Transverse colon (tissue), 4 donors: ENCODE results near the gene PUM1. TPM values are rescaled to one million over a fixed set of nuclear protein-coding genes. Genes with fewer than 3 reads are reported as not detected.
A peak's percentile ranks its signal among the peaks of the same experiment; 100 is the strongest.
"Not testable (repeated sequence)": the region's sequence is repeated elsewhere in the genome, so short reads cannot be mapped to it uniquely, and the experiment has no call there.

Experiments used
- DNase-seq: peaks from one replicate; pipeline ENCODE4 v3.0.0-alpha.2; 2019
- H3K27ac ChIP-seq, 4 donors: fragments of 200-600 bp; sonication (generic); 2 replicates each; pipeline ENCODE4 v1.5.1; 2016 to 2018; ENCODE audit warnings: inconsistent platforms in 4 of 4
- H3K27me3 ChIP-seq: fragments of 200-600 bp; sonication (generic); 2 replicates; pipeline ENCODE4 v1.5.1; 2017; ENCODE audit warnings: inconsistent platforms
- H3K36me3 ChIP-seq, 4 donors: fragments of 200-600 bp; sonication (generic); 2 replicates each; pipeline ENCODE4 v1.5.1; 2017 to 2019; ENCODE audit warnings: inconsistent platforms in 4 of 4
- H3K4me1 ChIP-seq, 4 donors: fragments of 200-600 bp; sonication (generic); 2 replicates each; pipeline ENCODE4 v1.5.1; 2017 to 2020; ENCODE audit warnings: inconsistent platforms in 4 of 4
- H3K4me3 ChIP-seq, 4 donors: fragments of 200-600 bp; sonication (generic); 1 replicate in 1 of 4; 2 replicates in 3 of 4; pipeline versions ENCODE4 v1.5.1 to v1.6.1; 2017 to 2019; ENCODE audit warnings: inconsistent platforms in 4 of 4
- H3K9me3 ChIP-seq, 2 donors: fragments of 200-600 bp; sonication (generic); 2 replicates each; pipeline ENCODE4 v1.5.1; 2017 to 2019; ENCODE audit warnings: inconsistent platforms in 2 of 2
- CTCF ChIP-seq, 5 experiments: fragments of 200-600 bp in 3 of 5; fragments of 450-650 bp in 2 of 5; sonication (generic) in 3 of 5; IDR thresholded peaks; 1 replicate in 2 of 5; 2 replicates in 3 of 5; pipeline ENCODE4 v1.5.1; 2016 to 2017; ENCODE audit warnings: antibody characterized with exemption in 5 of 5, inconsistent platforms in 3 of 5, mild to moderate bottlenecking in 2 of 5, moderate library complexity in 1 of 5
- EP300 ChIP-seq: sonication (generic); formaldehyde crosslinking; IDR thresholded peaks from one replicate; pipeline ENCODE4 v1.6.1; 2017; ENCODE audit warnings: antibody characterized with exemption, low read depth
- POLR2A ChIP-seq: fragments of 450-650 bp; IDR thresholded peaks from one replicate; pipeline ENCODE4 v1.6.1; 2016; ENCODE audit warnings: antibody characterized with exemption, mild to moderate bottlenecking, moderate library complexity
- POLR2AphosphoS5 ChIP-seq, 3 donors: sonication (generic); formaldehyde crosslinking; IDR thresholded peaks; one replicate each; pipeline ENCODE4 v1.6.1; 2016; ENCODE audit warnings: antibody characterized with exemption in 3 of 3
- WGBS, 2 donors: methylation state at CpG; one replicate each; pipeline ENCODE4 v1.1.5; 2018; ENCODE audit warnings: low coverage in 1 of 2; 5-methylcytosine and 5-hydroxymethylcytosine counted together
- in situ Hi-C, 4 donors: fragments of 200-750 bp; cut with MboI; loops; one replicate each; pipeline versions ENCODE4 v1.15.0 to v1.15.1; 2017; ENCODE audit warnings: low sequenced_read_pairs in 3 of 4, low pct_ligation_motif_present in 1 of 4, low pct_unique_long_range_greater_than_20kb in 1 of 4
- intact Hi-C: fragments of 100-400 bp; cut with DNase I; formaldehyde crosslinking; loops from one replicate; pipeline ENCODE4 v1.15.1; 2023; ENCODE audit warnings: low total_unique reads
- total RNA-seq, 4 donors: library from RNA; depleted of rRNA; stranded (reverse); fragments of >200 nt; gene quantifications; one replicate each; pipeline ENCODE4 v1.1.0, GENCODE V29; 2016

Gene PUM1
- total RNA-seq, 4 donors from 2014 or later, result 73.6 to 201 (median 78.5) TPM

DNA sequence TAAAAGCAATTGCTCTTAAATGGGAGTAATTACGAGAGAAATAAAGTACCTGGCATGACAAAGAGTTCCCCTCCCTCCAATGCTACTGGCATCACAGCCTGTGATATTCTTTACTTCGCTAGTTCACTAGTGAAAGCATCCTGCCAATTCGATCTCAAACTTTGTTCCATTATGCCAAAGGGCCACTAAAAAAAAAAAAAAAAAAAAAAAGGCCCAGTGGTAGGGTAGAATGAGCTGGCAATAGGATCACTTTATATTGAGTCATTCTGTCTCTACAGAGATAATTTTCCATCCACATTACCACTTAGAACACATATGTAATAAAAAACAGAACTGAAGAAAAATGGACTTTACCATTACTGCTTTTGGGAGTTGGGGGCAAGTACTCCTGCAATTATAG, 11.2 kb downstream of the PUM1 start:
- in situ Hi-C loops, result no loop called here
- TF ChIP-seq POLR2A (no peak), EP300 (no peak), CTCF (IDR thresholded peaks at IDR 0.05) (no peak), POLR2AphosphoS5 (IDR thresholded peaks at IDR 0.05) (no peak)
- Histone ChIP-seq H3K27me3 (no peaks in the 10 kb centered on the region), H3K36me3 (peaks cover 0 to 16% (median 5%) of the 10 kb centered on the region in 4 donors), H3K4me3 (no peak overlapping the region), H3K9me3 (no peaks in the 10 kb centered on the region), H3K4me1 (peaks cover 13 to 84% (median 26%) of the 10 kb centered on the region in 4 donors), H3K27ac (peak overlapping the region in 1 of 4 donors; percentile 16)
- 56 to 58% methylated on average over 3 of the region's 3 CpGs for WGBS, 2 donors
- DNase-seq, result no peak
- intact Hi-C loops, result no loop called here

DNA sequence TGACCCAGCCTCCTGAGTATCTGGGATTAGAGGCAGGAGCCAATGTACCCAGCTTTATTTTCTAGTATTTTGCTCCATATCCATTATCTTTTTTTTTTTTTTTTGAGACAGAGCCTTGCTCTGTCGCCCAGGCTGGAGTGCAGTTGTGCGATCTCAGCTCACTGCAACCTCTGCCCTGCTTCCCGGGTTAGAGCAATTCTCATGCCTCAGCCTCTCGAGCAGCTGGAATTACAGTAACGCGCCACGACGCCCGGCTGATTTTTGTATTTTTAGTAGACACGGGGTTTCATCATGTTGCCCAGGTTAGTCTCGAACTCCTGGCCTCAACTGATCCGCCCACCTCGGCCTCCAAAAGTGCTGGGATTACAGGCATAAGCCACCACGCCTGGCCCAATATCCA, 12.9 kb downstream of the PUM1 start:
- H3K27me3 ChIP-seq, H3K4me3 ChIP-seq, in situ Hi-C loops, intact Hi-C loops, DNase-seq, H3K9me3 ChIP-seq, H3K36me3 ChIP-seq: not testable (repeated sequence)
- Histone ChIP-seq H3K27ac (peak overlapping the region in 1 of 4 donors; percentile 9), H3K4me1 (peaks cover 13 to 76% (median 26%) of the 10 kb centered on the region in 4 donors)
- 85 to 93% methylated on average over 2 to 14 of the region's 14 CpGs for WGBS, 2 donors

DNA sequence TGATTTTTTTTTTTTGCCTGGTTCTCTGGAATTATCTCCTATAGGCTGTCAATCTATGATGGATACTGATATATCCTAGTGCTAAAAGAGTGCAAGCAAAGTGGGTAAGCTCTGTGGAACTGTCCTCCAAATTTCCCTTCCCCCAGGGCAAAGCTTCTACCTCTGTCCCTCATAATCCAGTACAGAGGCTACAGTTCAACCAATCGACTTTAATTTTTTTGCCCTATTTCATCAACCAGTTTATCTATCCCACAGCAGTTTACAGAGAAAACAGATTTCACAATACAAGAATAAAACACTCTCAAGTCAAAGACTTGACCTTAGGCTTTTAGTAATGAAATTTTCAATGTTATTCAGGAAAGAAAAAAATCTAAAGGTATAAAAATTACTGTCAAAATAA, 13.9 kb downstream of the PUM1 start:
- H3K4me1 ChIP-seq, result peaks cover 13 to 71% (median 22%) of the 10 kb centered on the region in 4 donors
- H3K4me3 ChIP-seq, result no peak overlapping the region
- no peaks in the 10 kb centered on the region for H3K9me3 ChIP-seq
- intact Hi-C loops (no loop called here), in situ Hi-C loops (no loop called here)
- no peak for TF ChIP-seq EP300
- no peak for TF ChIP-seq CTCF (IDR thresholded peaks at IDR 0.05)
- no peak for TF ChIP-seq POLR2AphosphoS5 (IDR thresholded peaks at IDR 0.05)
- no peak for TF ChIP-seq POLR2A
- DNase-seq, result no peak
- H3K27ac ChIP-seq, result no peak overlapping the region
- no peaks in the 10 kb centered on the region for H3K27me3 ChIP-seq
- no peaks in the 10 kb centered on the region for H3K36me3 ChIP-seq
- 46 to 73% methylated on average over 1 of the region's 1 CpG for WGBS, 2 donors

DNA sequence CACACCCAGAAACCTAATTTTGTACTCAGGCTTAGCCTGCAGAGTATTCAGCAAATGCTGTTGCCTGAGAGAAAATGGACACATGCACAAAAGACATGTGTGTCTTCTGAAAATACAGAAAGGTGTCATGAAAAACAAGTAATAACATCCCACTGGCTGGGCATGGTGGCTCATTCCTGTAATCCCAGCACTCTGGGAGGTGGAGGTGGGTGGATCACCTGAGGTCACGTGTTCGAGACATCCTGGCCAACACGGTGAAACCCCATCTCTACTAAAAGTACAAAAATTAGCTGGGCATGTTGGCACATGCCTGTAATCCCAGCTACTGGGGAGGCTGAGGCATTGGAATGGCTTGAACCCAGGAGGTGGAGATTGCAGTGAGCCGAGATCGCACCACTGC, 18.0 kb downstream of the PUM1 start:
- Histone ChIP-seq H3K4me1 (peaks cover 0 to 44% (median 9%) of the 10 kb centered on the region in 4 donors), H3K36me3 (peaks cover 0 to 13% (median 2%) of the 10 kb centered on the region in 4 donors)
- H3K27me3 ChIP-seq, H3K9me3 ChIP-seq, DNase-seq, H3K4me3 ChIP-seq, intact Hi-C loops, in situ Hi-C loops, H3K27ac ChIP-seq: not testable (repeated sequence)
- 67 to 89% methylated on average over 3 to 5 of the region's 5 CpGs for WGBS, 2 donors

DNA sequence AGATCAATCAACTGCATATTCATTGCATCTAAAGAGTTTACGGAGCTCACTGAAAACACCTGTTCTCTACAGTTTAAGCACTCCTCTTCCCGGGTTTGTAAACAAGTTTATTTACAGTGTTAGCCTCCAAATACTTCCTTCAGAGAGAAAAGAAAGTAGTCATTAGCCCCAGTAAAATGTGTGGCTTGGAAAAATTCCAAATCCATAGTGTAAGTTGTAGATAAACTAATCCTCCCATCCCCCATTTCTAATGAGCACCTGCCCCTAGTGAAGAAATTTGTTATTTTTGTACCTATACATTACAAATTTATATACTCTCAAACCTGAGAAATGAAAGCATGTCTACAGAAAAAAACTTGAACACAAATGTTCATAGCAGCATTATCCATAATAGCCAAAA, 21.9 kb downstream of the PUM1 start:
- Histone ChIP-seq H3K27me3 (no peaks in the 10 kb centered on the region), H3K9me3 (no peaks in the 10 kb centered on the region), H3K27ac (no peak overlapping the region), H3K4me1 (peaks cover 0 to 48% (median 12%) of the 10 kb centered on the region in 4 donors), H3K4me3 (no peak overlapping the region), H3K36me3 (peaks cover 0 to 17% (median 2%) of the 10 kb centered on the region in 4 donors)
- TF ChIP-seq CTCF (IDR thresholded peaks at IDR 0.05), result no peak
- TF ChIP-seq EP300, result no peak
- TF ChIP-seq POLR2A, result no peak
- TF ChIP-seq POLR2AphosphoS5 (IDR thresholded peaks at IDR 0.05), result no peak
- in situ Hi-C loops (no loop called here), intact Hi-C loops (no loop called here)
- DNase-seq, result no peak
- 49 to 60% methylated on average over 2 of the region's 2 CpGs for WGBS, 2 donors
